K562 (cell line): ENCODE measurements around the gene RNF224. TPM values are rescaled to one million over a fixed set of nuclear protein-coding genes. Genes with fewer than 3 reads are reported as not detected.

Experiments used
- E2F4 ChIP-seq: sonication (generic); formaldehyde crosslinking; IDR thresholded peaks from 2 replicates; pipeline ENCODE4 v1.8.0; 2022; ENCODE audit warnings: mild to moderate bottlenecking, low read depth, missing genetic modification reagents
- HBP1 ChIP-seq: fragments of 450-650 bp; formaldehyde crosslinking; IDR thresholded peaks from 2 replicates; pipeline ENCODE4 v1.4.0; 2022; ENCODE audit warnings: missing genetic modification characterization
- HEY1 ChIP-seq: fragments of 250-450 bp; sonication (Bioruptor Pico); IDR thresholded peaks from 2 replicates; pipeline ENCODE4 v1.5.0; 2020; ENCODE audit warnings: mild to moderate bottlenecking, moderate library complexity, borderline replicate concordance
- MCM7 ChIP-seq, 2 experiments: fragments of 450-650 bp; IDR thresholded peaks; 2 replicates each; pipeline ENCODE4 v1.6.1; 2016 to 2018
- NR3C1 ChIP-seq: sonication (generic); formaldehyde crosslinking; IDR thresholded peaks from 2 replicates; pipeline ENCODE4 v1.8.1; 2022; ENCODE audit warnings: missing genetic modification reagents
- RBM22 ChIP-seq: fragments of 200-400 bp; formaldehyde crosslinking; IDR thresholded peaks from 2 replicates; pipeline ENCODE4 v1.6.1; 2018; ENCODE audit warnings: low read length, low read depth; ENCODE audit not compliant: poor library complexity, severe bottlenecking
- RHOXF2B ChIP-seq: fragments of 250-450 bp; sonication (Bioruptor Pico); conservative IDR thresholded peaks from 2 replicates; pipeline ENCODE4 v1.5.1; 2021
- U2AF2 ChIP-seq: fragments of 200-400 bp; formaldehyde crosslinking; optimal IDR thresholded peaks from 2 replicates; pipeline ENCODE3; 2017; ENCODE audit warnings: low read depth, mild to moderate bottlenecking, low read length
- YY1 ChIP-seq, 3 experiments: IDR thresholded peaks; 2 replicates each; pipeline ENCODE4 v1.6.1; 2011; ENCODE audit warnings: low read length in 2 of 3, mild to moderate bottlenecking in 2 of 3, moderate library complexity in 2 of 3, borderline replicate concordance in 1 of 3, control low read depth in 1 of 3, low read depth in 1 of 3; ENCODE audit not compliant: insufficient read depth in 3 of 3, insufficient replicate concordance in 2 of 3, control insufficient read depth in 1 of 3, insufficient read length in 1 of 3; ENCODE audit errors: extremely low read depth in 1 of 3
- polyA plus RNA-seq, 8 experiments: library from polyadenylated mRNA; depleted of rRNA in 4 of 8; stranded (reverse) in 5 of 8; unstranded in 3 of 8; fragments of >200 nt; fragmentation: Nextera tagmentation in 2 of 8; fragmentation: Illumina TruSeq in 1 of 8; extraction: Ambion mirVana in 2 of 8; extraction: Trizol in 1 of 8; gene quantifications; 2 replicates each; pipeline versions ENCODE4 v1.2.1 to v1.2.3, GENCODE V29; 2011 to 2014; ENCODE audit warnings: inconsistent platforms in 1 of 8, missing spikeins in 1 of 8
- total RNA-seq, 7 experiments: library from RNA; depleted of rRNA in 6 of 7; stranded (reverse); fragments of >200 nt in 6 of 7; fragmentation: Illumina TruSeq in 2 of 7; extraction: Trizol in 2 of 7; gene quantifications; 2 replicates each; pipeline versions ENCODE4 v1.2.1 to v1.2.3, GENCODE V29; 2011 to 2021; ENCODE audit warnings: low replicate concordance in 1 of 7
- TF ChIP-seq, protein P1 (sequence below): fragments of 450-650 bp; formaldehyde crosslinking; IDR thresholded peaks from 2 replicates; pipeline ENCODE4 v1.4.0; 2020; ENCODE audit warnings: mild to moderate bottlenecking, moderate library complexity
- TF ChIP-seq, protein P2 (sequence below): fragments of 250-450 bp; sonication (Bioruptor Pico); IDR thresholded peaks from 2 replicates; pipeline ENCODE4 v1.5.0; 2021; ENCODE audit warnings: mild to moderate bottlenecking, borderline replicate concordance
- TF ChIP-seq, protein P3 (sequence below), 3 experiments: fragments of 200-800 bp in 1 of 3; sonication (Bioruptor generic) in 1 of 3; sonication (generic) in 1 of 3; formaldehyde crosslinking in 1 of 3; IDR thresholded peaks; 2 replicates each; pipeline versions ENCODE4 v1.6.1 to v1.8.0; 2016 to 2022; ENCODE audit warnings: mild to moderate bottlenecking in 2 of 3, missing compliant biosample characterization in 2 of 3, missing genetic modification characterization in 2 of 3, missing genetic modification reagents in 1 of 3
- TF ChIP-seq, protein P4 (sequence below), 2 experiments: fragments of 450-650 bp in 1 of 2; IDR thresholded peaks; 2 replicates each; pipeline ENCODE4 v1.6.1; 2011 to 2017; ENCODE audit warnings: low read depth in 2 of 2, antibody characterized with exemption in 1 of 2, borderline replicate concordance in 1 of 2, low read length in 1 of 2, mild to moderate bottlenecking in 1 of 2, mixed read lengths in 1 of 2; ENCODE audit not compliant: control insufficient read depth in 1 of 2

The RNF224 gene
- total and polyA plus RNA-seq, 9 of the 15 experiments (the other 6 are each of a cell fraction or from before 2014, with no cell fraction given), result not detected

DNA sequence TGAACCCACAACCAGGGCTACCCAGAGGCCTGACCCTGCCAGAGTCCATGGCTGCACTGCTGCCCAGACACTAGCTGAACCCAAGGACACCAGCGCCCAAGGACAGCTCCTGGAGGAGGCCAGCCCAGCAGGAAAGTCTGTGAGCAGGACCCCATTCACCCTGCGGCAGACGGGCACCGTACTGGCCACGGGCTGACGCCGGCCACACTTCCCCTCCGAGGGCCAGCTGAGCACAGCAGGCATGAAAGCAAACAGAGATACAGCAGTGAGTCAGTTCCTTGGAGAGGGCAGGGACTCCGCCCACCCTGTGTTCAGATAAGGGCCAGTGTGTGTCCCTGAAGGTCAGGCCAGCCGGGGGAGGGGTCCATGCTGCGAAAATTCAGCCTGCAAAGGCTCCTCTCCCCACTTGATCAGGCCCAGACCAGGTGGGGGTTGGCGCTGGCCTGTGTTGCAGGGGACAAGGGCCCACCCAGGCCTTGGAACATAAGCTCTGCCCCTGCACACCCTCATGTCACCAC lies 8.5 kb upstream of the RNF224 start (continued):
- TF ChIP-seq, protein P1, sequence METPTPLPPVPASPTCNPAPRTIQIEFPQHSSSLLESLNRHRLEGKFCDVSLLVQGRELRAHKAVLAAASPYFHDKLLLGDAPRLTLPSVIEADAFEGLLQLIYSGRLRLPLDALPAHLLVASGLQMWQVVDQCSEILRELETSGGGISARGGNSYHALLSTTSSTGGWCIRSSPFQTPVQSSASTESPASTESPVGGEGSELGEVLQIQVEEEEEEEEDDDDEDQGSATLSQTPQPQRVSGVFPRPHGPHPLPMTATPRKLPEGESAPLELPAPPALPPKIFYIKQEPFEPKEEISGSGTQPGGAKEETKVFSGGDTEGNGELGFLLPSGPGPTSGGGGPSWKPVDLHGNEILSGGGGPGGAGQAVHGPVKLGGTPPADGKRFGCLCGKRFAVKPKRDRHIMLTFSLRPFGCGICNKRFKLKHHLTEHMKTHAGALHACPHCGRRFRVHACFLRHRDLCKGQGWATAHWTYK (CRISPR knock-in tag), result peak; percentile 77; the same call in 1 of the 2 replicates
- TF ChIP-seq NR3C1 (CRISPR knock-in tag) (no peak), MCM7 (IDR thresholded peaks at IDR 0.05) (no peak), RHOXF2B (CRISPR knock-in tag) (no peak), U2AF2 (no peak), HEY1 (CRISPR knock-in tag) (no peak), YY1 (IDR thresholded peaks at IDR 0.05; ENCODE audit: borderline replicate concordance in 1 of 3, control insufficient read depth in 1 of 3, extremely low read depth in 1 of 3, insufficient read depth in 3 of 3, insufficient read length in 1 of 3, insufficient replicate concordance in 2 of 3, low read depth in 1 of 3, low read length in 2 of 3) (peak in 2 of 3 experiments; percentile 10 to 45), RBM22 (no peak), E2F4 (CRISPR knock-in tag) (no peak), HBP1 (0 out of 2 replicates have a peak, but pooled peaks have one; percentile 61)
- TF ChIP-seq, protein P2, sequence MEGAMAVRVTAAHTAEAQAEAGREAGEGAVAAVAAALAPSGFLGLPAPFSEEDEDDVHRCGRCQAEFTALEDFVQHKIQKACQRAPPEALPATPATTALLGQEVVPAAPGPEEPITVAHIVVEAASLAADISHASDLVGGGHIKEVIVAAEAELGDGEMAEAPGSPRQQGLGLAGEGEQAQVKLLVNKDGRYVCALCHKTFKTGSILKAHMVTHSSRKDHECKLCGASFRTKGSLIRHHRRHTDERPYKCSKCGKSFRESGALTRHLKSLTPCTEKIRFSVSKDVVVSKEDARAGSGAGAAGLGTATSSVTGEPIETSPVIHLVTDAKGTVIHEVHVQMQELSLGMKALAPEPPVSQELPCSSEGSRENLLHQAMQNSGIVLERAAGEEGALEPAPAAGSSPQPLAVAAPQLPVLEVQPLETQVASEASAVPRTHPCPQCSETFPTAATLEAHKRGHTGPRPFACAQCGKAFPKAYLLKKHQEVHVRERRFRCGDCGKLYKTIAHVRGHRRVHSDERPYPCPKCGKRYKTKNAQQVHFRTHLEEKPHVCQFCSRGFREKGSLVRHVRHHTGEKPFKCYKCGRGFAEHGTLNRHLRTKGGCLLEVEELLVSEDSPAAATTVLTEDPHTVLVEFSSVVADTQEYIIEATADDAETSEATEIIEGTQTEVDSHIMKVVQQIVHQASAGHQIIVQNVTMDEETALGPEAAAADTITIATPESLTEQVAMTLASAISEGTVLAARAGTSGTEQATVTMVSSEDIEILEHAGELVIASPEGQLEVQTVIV (CRISPR knock-in tag), result no peak
- TF ChIP-seq, protein P3, sequence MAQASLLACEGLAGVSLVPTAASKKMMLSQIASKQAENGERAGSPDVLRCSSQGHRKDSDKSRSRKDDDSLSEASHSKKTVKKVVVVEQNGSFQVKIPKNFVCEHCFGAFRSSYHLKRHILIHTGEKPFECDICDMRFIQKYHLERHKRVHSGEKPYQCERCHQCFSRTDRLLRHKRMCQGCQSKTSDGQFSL (CRISPR knock-in tag; IDR thresholded peaks at IDR 0.05), result no peak
- TF ChIP-seq, protein P3 (tag; IDR thresholded peaks at IDR 0.05), result no peak
- TF ChIP-seq, protein P4, sequence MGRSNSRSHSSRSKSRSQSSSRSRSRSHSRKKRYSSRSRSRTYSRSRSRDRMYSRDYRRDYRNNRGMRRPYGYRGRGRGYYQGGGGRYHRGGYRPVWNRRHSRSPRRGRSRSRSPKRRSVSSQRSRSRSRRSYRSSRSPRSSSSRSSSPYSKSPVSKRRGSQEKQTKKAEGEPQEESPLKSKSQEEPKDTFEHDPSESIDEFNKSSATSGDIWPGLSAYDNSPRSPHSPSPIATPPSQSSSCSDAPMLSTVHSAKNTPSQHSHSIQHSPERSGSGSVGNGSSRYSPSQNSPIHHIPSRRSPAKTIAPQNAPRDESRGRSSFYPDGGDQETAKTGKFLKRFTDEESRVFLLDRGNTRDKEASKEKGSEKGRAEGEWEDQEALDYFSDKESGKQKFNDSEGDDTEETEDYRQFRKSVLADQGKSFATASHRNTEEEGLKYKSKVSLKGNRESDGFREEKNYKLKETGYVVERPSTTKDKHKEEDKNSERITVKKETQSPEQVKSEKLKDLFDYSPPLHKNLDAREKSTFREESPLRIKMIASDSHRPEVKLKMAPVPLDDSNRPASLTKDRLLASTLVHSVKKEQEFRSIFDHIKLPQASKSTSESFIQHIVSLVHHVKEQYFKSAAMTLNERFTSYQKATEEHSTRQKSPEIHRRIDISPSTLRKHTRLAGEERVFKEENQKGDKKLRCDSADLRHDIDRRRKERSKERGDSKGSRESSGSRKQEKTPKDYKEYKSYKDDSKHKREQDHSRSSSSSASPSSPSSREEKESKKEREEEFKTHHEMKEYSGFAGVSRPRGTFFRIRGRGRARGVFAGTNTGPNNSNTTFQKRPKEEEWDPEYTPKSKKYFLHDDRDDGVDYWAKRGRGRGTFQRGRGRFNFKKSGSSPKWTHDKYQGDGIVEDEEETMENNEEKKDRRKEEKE (IDR thresholded peaks at IDR 0.05; ENCODE audit: borderline replicate concordance in 1 of 2, control insufficient read depth in 1 of 2, low read depth in 2 of 2, low read length in 1 of 2), result no peak
